IMR-90 (cell line): ENCODE results near the gene ZDHHC14. TPM values are rescaled to one million over a fixed set of nuclear protein-coding genes. Genes with fewer than 3 reads are reported as not detected.

Experiments used
- ATAC-seq: fragments of 200-7000 bp; cut with Tn5 transposase; 2 replicates; pipeline ENCODE4 v1.9.1; 2020; ENCODE audit warnings: low read depth, mild to moderate bottlenecking, moderate library complexity
- BruUV-seq: library from RNA; stranded (reverse); fragments of 400-500 nt; replicated peaks from 2 replicates; lab custom pipeline; 2021; lab: Mats Ljungman, UMichigan
- CTCF ChIA-PET: fragments of 300-600 bp; formaldehyde crosslinking; extraction: SDS; loops from one replicate; lab custom pipeline; 2021; ENCODE audit warnings: antibody characterized with exemption; lab: Yijun Ruan, JAX
- POLR2A ChIA-PET: fragments of 300-600 bp; sonication (Branson Sonifier 250); formaldehyde crosslinking; loops from one replicate; lab custom pipeline; 2022; ENCODE audit warnings: antibody characterized with exemption; ENCODE audit not compliant: unreplicated experiment; lab: Charles Lee
- DNase-seq: peaks from one replicate; pipeline ENCODE4 v3.0.0; 2013
- H2AFZ ChIP-seq: replicated peaks from 2 replicates; pipeline ENCODE3; 2013; ENCODE audit warnings: low read length, mild to moderate bottlenecking; ENCODE audit not compliant: poor library complexity
- H2AK5ac ChIP-seq: 2 replicates; pipeline ENCODE4 v1.6.1; 2013; ENCODE audit warnings: low read depth, low read length, inconsistent platforms
- H2AK9ac ChIP-seq: replicated peaks from 2 replicates; pipeline ENCODE3; 2013; ENCODE audit warnings: mild to moderate bottlenecking, low read depth, low read length, moderate library complexity; ENCODE audit not compliant: poor library complexity
- H2BK120ac ChIP-seq: 2 replicates; pipeline ENCODE4 v1.6.1; 2013; ENCODE audit warnings: low read depth, low read length, inconsistent platforms
- H2BK15ac ChIP-seq: 3 replicates; pipeline ENCODE4 v1.6.1; 2013; ENCODE audit warnings: low read depth, low read length, inconsistent platforms
- H2BK20ac ChIP-seq: 2 replicates; pipeline ENCODE4 v1.6.1; 2013; ENCODE audit warnings: low read depth, mild to moderate bottlenecking, inconsistent platforms, low read length, moderate library complexity
- H2BK5ac ChIP-seq: 2 replicates; pipeline ENCODE4 v1.6.1; 2013; ENCODE audit warnings: mild to moderate bottlenecking, low read depth, low read length, inconsistent platforms; ENCODE audit not compliant: poor library complexity, severe bottlenecking
- H3K14ac ChIP-seq: replicated peaks from 2 replicates; pipeline ENCODE4 v1.6.1; 2013; ENCODE audit warnings: low read depth, low read length, inconsistent platforms
- H3K18ac ChIP-seq: 2 replicates; pipeline ENCODE4 v1.6.1; 2013; ENCODE audit warnings: low read depth, low read length, control low read depth
- H3K23ac ChIP-seq: 2 replicates; pipeline ENCODE4 v1.6.1; 2013; ENCODE audit warnings: low read depth, low read length, inconsistent platforms
- H3K27ac ChIP-seq: 2 replicates; pipeline ENCODE4 v1.5.1; 2013; ENCODE audit warnings: mild to moderate bottlenecking, control low read depth, low read length; ENCODE audit not compliant: insufficient read depth
- H3K27me3 ChIP-seq: 2 replicates; pipeline ENCODE4 v1.6.1; 2013; ENCODE audit warnings: low read length; ENCODE audit not compliant: control insufficient read depth, insufficient read depth
- H3K36me3 ChIP-seq: 2 replicates; pipeline ENCODE4 v1.6.1; 2013; ENCODE audit warnings: low read length, mixed read lengths; ENCODE audit not compliant: control insufficient read depth, insufficient read depth
- H3K4ac ChIP-seq: 2 replicates; pipeline ENCODE4 v1.6.1; 2013; ENCODE audit warnings: low read depth, low read length, inconsistent platforms
- H3K4me1 ChIP-seq: 2 replicates; pipeline ENCODE4 v1.6.1; 2013; ENCODE audit warnings: low read length, mixed read lengths; ENCODE audit not compliant: control insufficient read depth, insufficient read depth
- H3K4me2 ChIP-seq: 2 replicates; pipeline ENCODE4 v1.6.1; 2013; ENCODE audit warnings: low read depth, mild to moderate bottlenecking, control low read depth, low read length, moderate library complexity
- H3K4me3 ChIP-seq: 2 replicates; pipeline ENCODE4 v1.5.1; 2013; ENCODE audit warnings: low read depth, mild to moderate bottlenecking, control low read depth, low read length, moderate library complexity; ENCODE audit not compliant: insufficient read depth
- H3K56ac ChIP-seq: 2 replicates; pipeline ENCODE4 v1.6.1; 2013; ENCODE audit warnings: low read length, inconsistent platforms; ENCODE audit not compliant: insufficient read depth; ENCODE audit errors: extremely low read depth
- H3K79me1 ChIP-seq, 2 experiments: 2 replicates each; pipeline ENCODE4 v1.6.1; 2013; ENCODE audit warnings: low read length in 2 of 2, inconsistent platforms in 1 of 2, low read depth in 1 of 2
- H3K9ac ChIP-seq: 2 replicates; pipeline ENCODE4 v1.6.1; 2013; ENCODE audit warnings: low read depth, low read length, control low read depth
- H3K9me1 ChIP-seq: 2 replicates; pipeline ENCODE4 v1.6.1; 2013; ENCODE audit warnings: low read length, inconsistent platforms; ENCODE audit not compliant: insufficient read depth
- H3K9me3 ChIP-seq: 2 replicates; pipeline ENCODE4 v1.6.1; 2013; ENCODE audit warnings: low read length; ENCODE audit not compliant: control insufficient read depth, insufficient read depth
- H4K20me1 ChIP-seq: 2 replicates; pipeline ENCODE4 v1.6.1; 2013; ENCODE audit warnings: low read length, inconsistent platforms; ENCODE audit not compliant: insufficient read depth
- H4K5ac ChIP-seq: 2 replicates; pipeline ENCODE4 v1.6.1; 2013; ENCODE audit warnings: mild to moderate bottlenecking, low read depth, low read length, control low read depth
- H4K8ac ChIP-seq, 2 experiments: 2 replicates each; pipeline ENCODE4 v1.6.1; 2013; ENCODE audit warnings: low read depth in 2 of 2, low read length in 2 of 2, control low read depth in 1 of 2, inconsistent platforms in 1 of 2
- H4K91ac ChIP-seq: 2 replicates; pipeline ENCODE4 v1.6.1; 2013; ENCODE audit warnings: low read depth, low read length, inconsistent platforms; ENCODE audit not compliant: insufficient read depth
- CEBPB ChIP-seq: IDR thresholded peaks from 2 replicates; pipeline ENCODE4 v1.6.1; 2012; ENCODE audit warnings: low read depth, low read length, improper control_type of control experiment
- MAZ ChIP-seq: IDR thresholded peaks from 2 replicates; pipeline ENCODE4 v1.6.1; 2012; ENCODE audit warnings: low read depth, mild to moderate bottlenecking, low read length, improper control_type of control experiment, moderate library complexity, borderline replicate concordance
- MXI1 ChIP-seq: IDR thresholded peaks from 2 replicates; pipeline ENCODE4 v1.6.1; 2012; ENCODE audit warnings: low read depth, mild to moderate bottlenecking, low read length, moderate library complexity, borderline replicate concordance
- NFE2L2 ChIP-seq: fragments of 150-350 bp; IDR thresholded peaks from 2 replicates; pipeline ENCODE4 v1.6.1; 2016; ENCODE audit warnings: low read depth, mild to moderate bottlenecking, low read length
- RAD21 ChIP-seq: IDR thresholded peaks from 2 replicates; pipeline ENCODE4 v1.6.1; 2012; ENCODE audit warnings: low read length, improper control_type of control experiment
- WGBS, 2 experiments: methylation state at CpG; one replicate each; pipeline versions ENCODE4 v1.1.5 to v1.1.7; 2013; ENCODE audit warnings: missing lambda C conversion rate in 2 of 2; ENCODE audit not compliant: insufficient read length in 1 of 2; ENCODE audit errors: extremely low coverage in 2 of 2; 5-methylcytosine and 5-hydroxymethylcytosine counted together
- dilution Hi-C: fragments of 300-500 bp; cut with HindIII; formaldehyde crosslinking; loops from one replicate; pipeline ENCODE4 v1.14.3; 2018; ENCODE audit warnings: low sequenced_read_pairs; ENCODE audit not compliant: unreplicated experiment
- in situ Hi-C: fragments of 300-500 bp; cut with MboI; formaldehyde crosslinking; loops from 3 replicates; pipeline ENCODE4 v1.14.3; 2019; ENCODE audit warnings: low sequenced_read_pairs, inconsistent platforms, mixed read lengths
- intact Hi-C: fragments of 100-400 bp; cut with micrococcal nuclease; formaldehyde crosslinking; loops from 2 replicates; pipeline ENCODE4 v1.10.0; 2022
- polyA plus RNA-seq, 3 experiments: library from polyadenylated mRNA; depleted of rRNA; stranded (reverse); fragments of >200 nt; gene quantifications; 2 replicates each; pipeline ENCODE4 v1.2.3, GENCODE V29; 2012; ENCODE audit warnings: low replicate concordance in 1 of 3
- total RNA-seq: library from RNA; depleted of rRNA; stranded (reverse); fragments of >200 nt; gene quantifications from 2 replicates; pipeline ENCODE4 v1.2.3, GENCODE V29; 2012
- TF ChIP-seq, protein P1 (sequence below): fragments of 150-350 bp; IDR thresholded peaks from 2 replicates; pipeline ENCODE4 v1.6.1; 2017; ENCODE audit warnings: mild to moderate bottlenecking, antibody characterized with exemption, low read length, low read depth

Gene ZDHHC14
- total and polyA plus RNA-seq, 2 of the 4 experiments (the other 2 are of a cell fraction): 0.90 to 2.0 TPM

- Histone ChIP-seq H3K4me3 (no peak overlapping the region), H3K27ac (no peak overlapping the region), H3K9ac (no peak overlapping the region), H4K91ac (no peak overlapping the region), H4K5ac (no peak overlapping the region), H3K9me3 (no peaks in the 10 kb centered on the region), H2BK15ac (no peak overlapping the region), H2BK5ac (no peak overlapping the region), H3K23ac (no peak overlapping the region), H2BK20ac (no peak overlapping the region), H2AK9ac (no peak overlapping the region), H3K9me1 (no peaks in the 10 kb centered on the region; the same call in 1 of the 2 replicates), H3K56ac (no peak overlapping the region), H2BK120ac (no peak overlapping the region), H3K14ac (no peak overlapping the region), H3K36me3 (no peaks in the 10 kb centered on the region), H2AFZ (no peak overlapping the region), H4K8ac (no peak overlapping the region), H4K20me1 (no peaks in the 10 kb centered on the region), H3K79me1 (no peaks in the 10 kb centered on the region), H2AK5ac (no peak overlapping the region), H3K4ac (no peak overlapping the region), H3K18ac (no peak overlapping the region), H3K27me3 (peaks cover 6% of the 10 kb centered on the region; the same call in 1 of the 2 replicates), H3K4me1 (peaks cover 2% of the 10 kb centered on the region; the same call in 1 of the 2 replicates), H3K4me2 (no peak overlapping the region)
- dilution Hi-C loops (no loop called here), in situ Hi-C loops (no loop called here), intact Hi-C loops (no loop called here)
- no TSS peak for BruUV-seq
- ATAC-seq: no peak
- no peak for TF ChIP-seq MAZ
- TF ChIP-seq MXI1: no peak
- TF ChIP-seq, protein P1, sequence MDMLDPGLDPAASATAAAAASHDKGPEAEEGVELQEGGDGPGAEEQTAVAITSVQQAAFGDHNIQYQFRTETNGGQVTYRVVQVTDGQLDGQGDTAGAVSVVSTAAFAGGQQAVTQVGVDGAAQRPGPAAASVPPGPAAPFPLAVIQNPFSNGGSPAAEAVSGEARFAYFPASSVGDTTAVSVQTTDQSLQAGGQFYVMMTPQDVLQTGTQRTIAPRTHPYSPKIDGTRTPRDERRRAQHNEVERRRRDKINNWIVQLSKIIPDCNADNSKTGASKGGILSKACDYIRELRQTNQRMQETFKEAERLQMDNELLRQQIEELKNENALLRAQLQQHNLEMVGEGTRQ: no peak
- TF ChIP-seq RAD21: no peak
- no peak for TF ChIP-seq CEBPB
- TF ChIP-seq NFE2L2: no peak
- ChIA-PET POLR2A (no interaction called here), CTCF (no interaction called here)
- 100% methylated on average over 1 of the region's 8 CpGs; no CpG with 5 or more reads in 1 of the 2 experiments for WGBS, 2 experiments
- no peak for DNase-seq
Measured at GRCh38 chr6:157487110-157487773, 106.3 kb downstream of the ZDHHC14 start.
